GM10847 (cell line): ENCODE measurements around the gene PREB.

Experiments used
- POLR2A ChIP-seq: IDR thresholded peaks from 2 replicates; pipeline ENCODE4 v1.6.1; 2011; ENCODE audit not compliant: insufficient read length; ENCODE audit errors: extremely low read depth

The PREB gene

DNA sequence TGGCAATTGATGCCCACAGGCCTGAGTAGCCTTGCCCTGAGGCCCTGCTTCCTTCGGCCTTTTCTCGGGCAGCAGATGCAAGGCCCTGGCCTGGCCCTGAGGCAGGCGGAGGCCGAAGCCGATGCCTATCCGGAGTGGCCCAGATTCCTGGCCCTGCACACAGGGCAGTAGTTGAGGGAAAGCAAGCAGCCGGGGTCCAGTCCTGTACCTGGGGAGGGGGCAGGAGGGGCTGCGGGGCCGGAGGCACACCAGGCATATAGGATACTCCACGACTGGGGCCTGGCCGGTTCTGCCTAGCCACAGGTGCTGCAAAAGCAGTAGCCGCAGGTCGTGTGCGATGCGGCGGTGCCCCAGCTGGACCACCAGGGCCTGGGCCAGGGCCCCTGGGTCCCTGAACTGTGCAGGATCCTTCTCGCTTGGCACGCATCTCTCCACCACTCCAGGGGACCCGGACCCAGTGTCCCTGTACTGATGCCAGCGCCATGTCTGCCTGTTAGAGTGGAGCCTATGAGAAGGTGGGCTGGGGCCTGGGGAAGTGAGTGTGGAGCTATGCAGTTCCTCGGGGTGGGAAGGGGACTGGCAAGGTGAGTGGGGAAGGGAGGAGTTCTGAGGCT is 3.0 kb upstream of the PREB start:
- no peak for TF ChIP-seq POLR2A

GRCh38 chr2:27136751-27137150 is 2.3 kb upstream of the PREB start:
- no peak for TF ChIP-seq POLR2A

DNA sequence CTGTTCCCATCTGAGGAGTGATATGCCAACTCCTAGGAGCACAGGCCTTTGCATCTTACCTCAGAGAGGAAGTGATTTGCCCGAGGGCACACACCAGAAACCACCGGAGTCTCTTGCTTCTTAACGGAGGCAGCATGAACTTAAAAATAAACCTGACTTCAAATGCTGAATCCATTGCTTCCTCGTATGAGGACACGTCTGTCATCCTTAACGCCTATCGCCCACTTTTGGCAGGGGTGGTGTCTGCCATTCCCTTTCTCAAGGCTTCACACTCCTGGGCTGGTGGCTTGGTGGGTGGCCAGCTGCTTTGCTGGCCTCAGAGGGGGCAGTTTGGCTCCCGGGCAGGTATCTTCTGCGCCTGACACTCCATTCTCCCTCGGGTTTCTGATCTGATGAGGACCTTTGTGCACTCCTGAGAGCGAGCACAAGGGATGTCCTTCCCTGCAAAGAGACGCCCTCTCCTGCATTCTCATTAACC is 1.1 kb upstream of the PREB start:
- TF ChIP-seq POLR2A: no peak

- no peak for TF ChIP-seq POLR2A
Measured at GRCh38 chr2:27134781-27135477, 493 bp upstream of the PREB start.

GRCh38 chr2:27133195-27133875 is 1.1 kb downstream of the PREB start:
- TF ChIP-seq POLR2A: no peak

GRCh38 chr2:27131429-27131828 is 3.0 kb downstream of the PREB start:
- TF ChIP-seq POLR2A: no peak

DNA sequence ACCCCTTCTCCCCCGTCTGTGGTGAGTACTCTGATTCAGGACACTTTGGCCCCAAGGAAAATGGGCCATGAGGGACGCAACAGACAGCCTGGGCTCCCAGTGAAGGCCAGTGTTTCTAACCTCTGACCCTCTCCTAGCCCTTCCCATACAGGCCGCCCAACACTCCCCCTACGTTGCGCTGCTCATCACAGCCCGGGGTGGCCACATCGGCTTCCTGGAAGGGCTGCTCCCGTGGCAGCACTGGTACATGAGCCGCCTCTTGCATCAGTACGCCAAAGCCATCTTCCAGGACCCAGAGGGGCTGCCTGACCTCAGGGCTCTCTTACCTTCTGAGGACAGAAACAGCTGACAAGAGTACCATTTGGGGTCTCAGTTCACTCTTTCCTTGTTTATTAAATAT is 4.0 kb downstream of the PREB start:
- no peak for TF ChIP-seq POLR2A

- TF ChIP-seq POLR2A: no peak
Measured at GRCh38 chr2:27128668-27129571, 5.5 kb downstream of the PREB start.

- TF ChIP-seq POLR2A: no peak
Measured at GRCh38 chr2:27127883-27128667, 6.4 kb downstream of the PREB start.

DNA sequence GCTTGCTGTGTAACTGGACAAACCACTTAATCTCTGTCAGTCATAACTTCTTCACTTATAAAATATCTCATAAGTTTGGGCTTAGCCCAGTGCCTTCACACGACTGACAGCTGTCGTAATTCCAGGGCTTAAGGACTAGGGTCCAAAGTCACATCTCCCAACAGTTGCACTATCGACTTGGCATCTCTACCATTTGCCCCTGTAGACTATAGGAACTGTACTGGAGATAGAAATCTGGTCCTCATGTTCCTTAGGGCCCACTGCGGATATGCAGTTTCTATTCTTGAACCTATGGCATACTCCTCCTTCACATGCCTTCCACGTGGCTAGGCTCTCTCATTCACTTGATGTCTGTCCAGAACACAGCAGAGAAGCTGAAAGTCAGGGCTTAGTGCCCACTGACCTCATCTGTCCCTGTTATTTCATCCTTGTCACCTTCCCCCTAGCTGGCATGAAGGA is 8.2 kb downstream of the PREB start:
- no peak for TF ChIP-seq POLR2A

DNA sequence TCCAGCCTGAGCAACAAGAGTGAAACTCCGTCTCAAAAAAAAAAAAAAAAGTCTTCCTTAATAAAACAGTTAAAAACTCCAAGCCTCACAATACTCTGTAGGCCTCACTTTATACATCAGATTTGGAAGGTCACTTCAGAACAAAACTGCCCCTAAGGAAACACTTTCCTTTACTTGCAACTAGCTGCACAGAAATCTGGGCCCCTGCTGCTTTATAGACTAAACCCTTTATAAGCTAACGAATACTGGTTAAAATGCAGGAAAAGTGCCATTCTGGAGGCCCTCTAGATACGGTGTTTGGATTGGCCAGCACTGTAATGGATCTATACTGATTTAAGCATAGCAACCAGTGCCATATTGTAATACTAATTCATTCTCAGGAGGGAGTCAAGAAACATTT is 9.3 kb downstream of the PREB start:
- no peak for TF ChIP-seq POLR2A

DNA sequence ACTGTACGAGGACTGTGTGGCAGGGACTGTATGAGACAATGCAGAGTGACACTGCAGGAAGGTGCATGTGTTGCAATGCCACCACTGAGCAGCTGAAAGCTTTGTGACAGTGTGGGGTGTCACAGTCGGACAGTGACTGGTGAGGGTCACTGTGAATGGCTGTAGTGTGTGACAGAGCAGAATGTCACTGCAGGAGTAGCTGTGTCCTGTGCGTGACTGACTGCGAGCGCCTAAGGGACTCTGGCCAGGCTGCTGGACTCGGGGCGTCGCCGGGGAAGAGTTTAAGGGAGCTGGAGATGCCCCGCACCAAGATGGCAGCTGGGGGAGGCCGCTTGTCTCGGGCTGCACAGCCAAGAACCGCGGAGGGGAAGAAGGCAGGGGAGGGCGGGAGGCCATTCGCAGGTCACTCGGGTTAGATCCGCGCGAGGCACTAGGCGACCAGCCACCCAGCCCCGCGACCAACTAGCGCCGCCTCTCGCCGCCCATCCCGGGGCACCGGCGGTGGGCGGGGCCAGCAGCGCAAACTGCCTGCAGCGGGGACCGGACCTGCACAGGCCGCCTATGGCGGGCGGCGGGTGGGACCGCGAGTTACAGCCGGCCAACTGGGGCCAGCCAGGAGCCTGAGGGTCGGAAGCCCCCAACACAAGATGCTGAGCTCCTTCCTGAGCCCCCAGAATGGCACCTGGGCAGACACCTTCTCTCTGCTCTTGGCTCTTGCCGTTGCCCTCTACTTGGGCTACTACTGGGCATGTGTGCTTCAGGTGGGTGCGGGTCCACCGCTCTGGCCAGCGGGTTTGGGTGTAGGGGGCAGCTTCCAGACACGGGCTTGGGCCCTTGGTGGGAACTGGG is 10.9 kb downstream of the PREB start, which contains the start of gene ABHD1:
TSS of gene ABHD1 (plus strand) at position 514 of the 849 bp plus-strand sequence. CDS start at position 648, 134 bp downstream.
- TF ChIP-seq POLR2A: no peak

DNA sequence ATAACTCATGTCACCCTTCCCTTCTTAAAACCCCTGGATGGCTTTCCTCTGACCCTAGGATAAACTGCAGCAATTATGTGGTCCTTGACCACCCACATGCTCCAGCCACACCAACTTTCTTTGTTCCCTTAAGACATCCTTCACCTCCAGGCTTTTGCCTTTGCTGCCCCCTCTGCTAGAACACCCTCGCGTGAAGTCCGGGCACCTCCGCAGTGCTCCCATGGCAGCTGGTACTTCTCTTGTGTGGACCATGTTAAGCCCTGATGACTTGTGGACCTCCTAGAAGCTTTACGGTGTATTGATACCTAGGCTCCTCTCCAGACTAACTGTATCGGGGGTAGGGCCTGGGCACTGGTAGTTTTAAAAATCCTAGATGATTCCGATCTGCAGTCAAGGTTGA is 11.6 kb downstream of the PREB start:
- TF ChIP-seq POLR2A: no peak
